Raji (cell line): Measurements from ENCODE around the gene NHERF2.

ENCODE experiments used
- POLR2A ChIP-seq: IDR thresholded peaks from 2 replicates; pipeline ENCODE4 v1.6.1; 2011; ENCODE audit warnings: low read depth, low read length, control low read depth; ENCODE audit not compliant: insufficient read depth

The NHERF2 gene

GRCh38 chr16:2064368-2064945 lies 37.8 kb downstream of the NHERF2 start:
- no peak for TF ChIP-seq POLR2A

GRCh38 chr16:2066139-2066538 lies 39.4 kb downstream of the NHERF2 start:
- no peak for TF ChIP-seq POLR2A

DNA sequence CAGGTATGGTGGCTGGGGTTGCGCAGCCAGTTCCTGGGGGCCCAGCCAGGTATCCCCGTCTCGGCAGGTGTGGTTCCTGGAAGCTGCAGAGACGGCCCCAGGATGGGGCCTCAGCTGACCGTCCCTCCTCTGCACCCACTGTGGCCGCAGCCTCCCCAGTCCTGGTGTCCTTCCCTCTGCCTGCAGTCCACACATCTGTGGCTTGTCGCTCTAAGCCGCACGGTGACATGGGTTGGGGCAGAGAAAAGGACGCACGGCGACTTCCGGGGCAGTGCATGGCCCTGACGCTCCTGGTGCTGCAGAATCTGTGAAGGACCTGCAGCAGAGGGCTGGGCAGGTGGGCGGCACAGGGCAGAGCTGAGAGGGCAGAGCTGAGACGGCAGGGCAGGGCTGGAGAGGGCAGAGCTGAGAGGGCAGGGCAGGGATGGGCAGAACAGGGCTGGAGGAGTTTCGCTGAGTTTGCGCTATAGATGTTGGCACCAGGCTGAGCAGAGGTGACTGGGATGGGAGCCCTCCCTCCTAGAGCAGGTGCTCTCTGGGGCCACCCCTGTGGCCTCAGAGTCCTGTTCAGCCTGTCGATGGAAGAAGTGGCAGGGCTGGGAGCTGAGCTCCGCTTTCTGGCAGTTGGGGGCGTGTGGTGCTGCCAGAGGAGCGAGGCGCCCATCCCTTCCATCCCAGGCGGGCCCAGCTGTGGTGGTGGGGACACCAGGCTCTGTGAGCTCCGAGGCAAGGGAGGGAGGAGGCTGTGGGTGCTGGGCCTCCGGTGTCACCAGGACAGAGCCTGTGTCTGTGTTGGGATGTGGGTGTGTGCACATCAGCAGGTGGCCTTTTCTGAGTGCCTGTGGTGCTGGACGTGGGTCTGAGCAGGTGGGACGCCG lies 44.1 kb downstream of the NHERF2 start:
- no peak for TF ChIP-seq POLR2A

GRCh38 chr16:2071454-2072202 lies 44.9 kb downstream of the NHERF2 start:
- no peak for TF ChIP-seq POLR2A

DNA sequence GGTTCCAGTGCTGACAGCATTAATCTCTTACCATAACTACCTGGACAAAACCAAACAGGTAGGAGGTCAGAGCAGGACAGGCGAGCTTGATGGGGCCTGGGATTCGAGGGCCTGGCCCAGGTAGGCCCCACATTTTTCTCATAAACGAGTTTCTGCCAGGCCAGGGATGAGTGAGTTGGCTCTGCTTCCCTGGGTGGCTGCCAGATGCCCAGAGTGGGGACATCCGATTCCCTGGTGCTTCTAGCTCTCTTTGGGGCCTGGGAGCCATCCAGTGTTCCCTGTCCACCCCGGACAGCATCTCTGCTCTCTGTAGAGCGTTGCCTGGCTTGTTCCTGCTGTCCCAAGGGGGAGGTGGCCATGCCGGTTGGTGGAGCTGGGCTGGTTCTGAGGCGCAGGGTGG lies 46.2 kb downstream of the NHERF2 start:
- TF ChIP-seq POLR2A, result no peak

DNA sequence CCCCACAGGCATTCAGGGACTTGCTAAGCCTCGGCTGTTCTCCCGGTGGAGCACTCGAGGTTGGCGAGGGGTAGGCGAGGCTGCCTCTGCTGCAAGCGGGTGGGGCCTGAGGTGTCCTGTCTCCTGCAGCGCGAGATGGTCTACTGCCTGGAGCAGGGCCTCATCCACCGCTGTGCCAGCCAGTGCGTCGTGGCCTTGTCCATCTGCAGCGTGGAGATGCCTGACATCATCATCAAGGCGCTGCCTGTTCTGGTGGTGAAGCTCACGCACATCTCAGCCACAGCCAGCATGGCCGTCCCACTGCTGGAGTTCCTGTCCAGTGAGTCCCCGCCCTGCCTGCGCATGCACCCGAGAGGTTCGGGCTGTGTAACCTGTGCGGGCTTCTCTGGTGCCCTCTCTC lies 47.4 kb downstream of the NHERF2 start:
- no peak for TF ChIP-seq POLR2A

DNA sequence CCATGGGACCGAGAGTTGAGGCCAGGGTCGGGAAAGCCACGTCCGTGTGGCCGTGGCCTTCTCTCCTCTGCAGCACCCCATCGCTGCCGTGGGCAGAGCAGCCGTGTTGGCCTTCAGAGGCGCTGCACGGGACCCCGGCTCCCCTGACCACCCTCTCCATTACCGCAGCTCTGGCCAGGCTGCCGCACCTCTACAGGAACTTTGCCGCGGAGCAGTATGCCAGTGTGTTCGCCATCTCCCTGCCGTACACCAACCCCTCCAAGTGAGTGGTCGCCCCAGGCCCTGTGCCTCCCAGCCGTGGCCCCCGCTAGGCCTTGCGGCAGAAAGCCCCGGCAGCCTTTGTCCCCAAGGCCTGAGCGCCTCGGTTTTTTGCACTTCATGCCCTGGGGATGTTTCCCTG lies 48.9 kb downstream of the NHERF2 start:
- TF ChIP-seq POLR2A, result no peak

DNA sequence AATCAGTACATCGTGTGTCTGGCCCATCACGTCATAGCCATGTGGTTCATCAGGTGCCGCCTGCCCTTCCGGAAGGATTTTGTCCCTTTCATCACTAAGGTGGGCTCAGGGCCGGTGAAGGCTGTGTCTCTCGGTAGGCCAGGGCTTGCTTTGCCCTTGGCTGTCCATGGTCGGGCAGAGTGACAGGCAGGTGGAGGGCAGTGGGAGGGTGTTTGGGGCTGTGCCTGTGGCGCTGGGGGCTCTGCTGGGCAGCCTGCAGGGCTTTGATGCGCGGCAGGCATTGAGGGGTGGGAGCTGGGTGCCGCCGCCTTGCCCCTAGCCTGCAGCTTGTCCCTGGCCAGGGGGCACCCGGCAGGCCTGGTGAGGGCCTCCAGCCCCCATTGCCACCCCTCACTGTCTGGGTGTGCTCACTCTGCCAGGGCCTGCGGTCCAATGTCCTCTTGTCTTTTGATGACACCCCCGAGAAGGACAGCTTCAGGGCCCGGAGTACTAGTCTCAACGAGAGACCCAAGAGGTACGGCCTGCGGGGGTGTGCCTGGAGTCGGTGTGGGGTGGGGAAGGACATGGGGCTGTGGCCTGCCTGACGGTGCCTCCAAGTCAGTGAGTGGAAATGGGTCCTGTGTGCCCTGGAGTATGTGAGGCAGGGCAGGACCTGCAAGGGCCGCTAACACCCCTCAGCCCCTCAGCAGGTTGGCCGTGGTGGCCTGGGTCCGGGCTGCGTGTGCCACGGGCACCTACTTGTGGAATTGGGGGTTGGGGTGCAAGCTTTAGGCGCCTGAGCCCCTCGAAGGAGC lies 49.6 kb downstream of the NHERF2 start:
- no peak for TF ChIP-seq POLR2A

- no peak for TF ChIP-seq POLR2A
Measured at GRCh38 chr16:2077016-2077415, 50.3 kb downstream of the NHERF2 start.

DNA sequence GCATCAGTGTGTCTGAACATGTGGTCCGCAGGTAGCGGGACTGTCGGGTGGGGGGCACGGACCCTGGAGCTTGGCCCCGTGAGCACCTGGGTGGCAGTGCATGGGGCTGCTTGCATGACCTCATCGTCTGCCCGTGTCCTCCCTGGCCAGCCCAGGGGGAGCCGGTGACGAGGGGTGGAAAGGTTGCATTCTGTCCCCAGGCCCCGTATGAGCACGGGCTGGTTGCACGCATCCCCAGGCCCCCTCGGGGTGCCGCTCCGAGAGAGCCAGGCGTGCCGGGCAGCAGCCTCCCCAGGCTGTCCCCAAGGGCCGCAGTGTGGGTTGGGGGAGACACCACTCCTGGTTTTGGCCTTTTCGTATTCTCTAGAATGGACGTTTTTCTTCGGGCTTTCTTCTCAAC lies 51.0 kb downstream of the NHERF2 start:
- TF ChIP-seq POLR2A, result no peak

DNA sequence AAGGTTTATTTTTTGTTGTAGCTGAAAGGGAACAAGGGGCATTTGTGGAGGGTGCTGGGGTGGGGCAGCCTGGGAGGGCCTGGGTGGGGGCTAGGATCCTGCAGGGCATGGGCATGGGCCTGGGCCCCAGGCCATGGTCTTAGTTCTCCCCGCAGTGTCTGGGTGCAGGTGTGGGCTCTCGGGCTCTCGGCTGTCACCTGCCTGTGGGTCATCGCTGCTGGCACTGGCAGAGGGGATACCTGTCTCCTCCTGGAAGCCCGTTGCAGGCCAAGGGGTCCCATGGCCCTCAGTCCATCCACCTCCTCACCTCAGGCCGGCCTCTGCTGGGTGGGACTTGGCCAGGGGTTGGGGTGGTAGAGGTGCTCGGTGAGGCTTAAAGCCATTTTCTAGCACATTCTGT lies 51.4 kb downstream of the NHERF2 start:
- no peak for TF ChIP-seq POLR2A

GRCh38 chr16:2078691-2079090 lies 52.0 kb downstream of the NHERF2 start:
- TF ChIP-seq POLR2A, result no peak

DNA sequence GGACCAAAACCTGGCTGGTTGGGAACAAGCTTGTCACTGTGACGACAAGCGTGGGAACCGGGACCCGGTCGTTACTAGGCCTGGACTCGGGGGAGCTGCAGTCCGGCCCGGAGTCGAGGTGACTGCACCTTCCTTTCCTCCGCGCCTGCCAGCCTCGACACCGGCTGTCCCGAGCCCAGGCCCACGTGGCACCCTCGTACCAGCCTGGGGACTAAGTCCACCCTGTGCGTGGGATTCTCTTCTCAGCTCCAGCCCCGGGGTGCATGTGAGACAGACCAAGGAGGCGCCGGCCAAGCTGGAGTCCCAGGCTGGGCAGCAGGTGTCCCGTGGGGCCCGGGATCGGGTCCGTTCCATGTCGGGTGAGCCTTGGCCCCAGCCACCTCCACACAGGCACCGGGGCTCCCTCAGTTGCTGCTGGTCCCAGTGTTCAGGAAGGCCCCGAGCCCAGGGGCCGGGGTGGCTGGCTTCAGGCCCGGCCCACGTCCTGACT lies 52.7 kb downstream of the NHERF2 start:
- no peak for TF ChIP-seq POLR2A

DNA sequence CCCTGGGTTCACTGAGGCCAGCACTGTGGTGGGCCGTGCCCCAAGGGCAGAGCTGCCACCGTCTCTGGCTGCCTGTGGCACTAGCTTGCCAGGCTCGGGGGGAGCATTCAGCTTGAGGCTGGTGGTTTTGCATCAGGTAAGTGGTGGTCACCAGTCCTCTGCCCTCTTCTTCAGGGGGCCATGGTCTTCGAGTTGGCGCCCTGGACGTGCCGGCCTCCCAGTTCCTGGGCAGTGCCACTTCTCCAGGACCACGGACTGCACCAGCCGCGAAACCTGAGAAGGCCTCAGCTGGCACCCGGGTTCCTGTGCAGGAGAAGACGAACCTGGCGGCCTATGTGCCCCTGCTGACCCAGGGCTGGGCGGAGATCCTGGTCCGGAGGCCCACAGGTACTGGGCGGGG lies 53.3 kb downstream of the NHERF2 start:
- no peak for TF ChIP-seq POLR2A

DNA sequence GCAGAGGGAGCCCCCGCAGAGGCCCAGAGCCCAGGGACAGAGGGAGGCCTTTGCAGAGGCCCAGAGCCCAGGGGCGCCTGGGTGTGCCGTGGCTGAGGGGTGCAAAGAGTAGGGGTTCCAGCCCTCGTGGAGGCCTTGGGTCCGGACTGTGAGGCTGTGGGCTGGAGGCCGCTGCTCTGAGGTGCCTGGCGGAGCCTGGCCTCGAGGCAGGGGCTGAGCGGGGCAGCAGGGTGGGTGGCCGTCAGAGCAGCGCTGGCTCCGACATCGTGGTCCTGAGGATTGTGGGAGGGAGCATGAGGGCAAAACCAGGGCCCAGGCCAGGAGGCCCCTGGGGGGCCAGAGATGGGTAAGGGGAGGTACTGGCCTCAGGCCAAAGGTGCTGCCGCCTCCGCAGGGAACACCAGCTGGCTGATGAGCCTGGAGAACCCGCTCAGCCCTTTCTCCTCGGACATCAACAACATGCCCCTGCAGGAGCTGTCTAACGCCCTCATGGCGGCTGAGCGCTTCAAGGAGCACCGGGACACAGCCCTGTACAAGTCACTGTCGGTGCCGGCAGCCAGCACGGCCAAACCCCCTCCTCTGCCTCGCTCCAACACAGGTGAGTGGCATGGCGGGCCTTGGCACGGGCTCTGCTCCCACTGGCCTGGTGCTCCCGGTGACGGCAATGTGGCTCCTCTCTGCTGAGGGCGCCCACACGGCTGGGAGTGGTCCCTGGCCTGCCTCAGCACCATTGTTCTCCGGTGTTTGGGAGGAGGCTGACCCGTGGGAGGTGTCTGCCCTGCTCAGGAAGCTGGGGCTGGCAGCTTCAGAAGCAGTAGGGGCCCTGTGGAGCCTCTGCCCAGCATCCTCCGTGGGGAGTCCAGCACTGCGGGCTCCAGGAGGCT lies 54.7 kb downstream of the NHERF2 start:
- TF ChIP-seq POLR2A, result no peak
